ENCODE measurements around the gene MINDY4B.

The MINDY4B gene

DNA sequence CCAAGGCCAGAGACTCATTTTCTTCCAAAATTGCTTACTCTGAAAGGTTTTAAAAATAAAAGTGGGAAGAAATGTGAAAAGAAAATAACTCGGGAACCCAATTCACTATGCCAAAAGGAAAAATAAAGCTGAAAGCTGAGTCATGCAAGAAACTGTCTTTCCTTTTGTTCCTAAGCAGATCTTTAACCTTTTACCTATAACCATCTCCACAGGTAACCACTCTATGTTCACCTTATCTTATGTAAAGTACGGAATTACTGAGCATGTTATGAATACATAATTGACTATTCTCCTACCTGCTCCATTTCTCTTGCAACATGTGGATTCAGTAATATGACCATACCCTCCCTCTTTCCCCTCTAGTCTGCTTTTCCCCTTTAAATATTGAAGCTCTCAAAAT is 62.0 kb downstream of the MINDY4B start:
- no peak for DNase-seq

DNA sequence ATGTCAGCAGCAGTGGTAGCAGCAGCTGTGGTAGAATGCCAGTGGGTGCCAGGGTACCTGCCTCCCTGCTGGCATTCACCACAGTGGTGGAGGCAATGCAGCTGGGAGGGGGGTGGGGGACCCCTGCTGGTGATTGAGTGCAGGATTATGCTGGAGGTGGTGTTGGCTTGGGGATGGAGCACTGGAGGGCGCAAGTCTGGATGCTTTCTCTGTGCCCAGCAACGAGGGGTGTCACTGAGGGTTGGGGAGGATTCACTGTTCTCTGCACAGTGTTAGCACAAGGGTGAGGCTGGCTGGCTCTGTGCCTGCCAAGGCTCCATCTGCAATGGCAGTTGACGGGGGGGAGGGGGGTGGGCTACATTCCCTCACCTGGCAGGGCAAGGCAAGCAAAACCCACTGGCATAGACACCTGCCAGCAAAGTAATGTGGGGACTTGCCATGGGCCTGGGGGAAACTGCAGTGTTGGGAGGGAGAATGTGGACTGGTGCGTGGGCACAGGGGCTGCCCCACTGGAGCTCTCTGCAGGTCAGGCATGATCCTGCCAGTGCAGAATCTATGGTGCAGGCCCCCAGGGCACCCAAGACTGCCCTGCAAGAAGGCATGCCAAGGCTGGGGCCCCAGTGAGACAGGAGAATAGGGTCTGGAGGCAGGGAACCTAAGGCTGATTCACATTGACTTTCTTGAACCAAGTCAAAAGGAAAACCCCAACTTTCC is 64.3 kb downstream of the MINDY4B start:
- DNase-seq = no peak

DNA sequence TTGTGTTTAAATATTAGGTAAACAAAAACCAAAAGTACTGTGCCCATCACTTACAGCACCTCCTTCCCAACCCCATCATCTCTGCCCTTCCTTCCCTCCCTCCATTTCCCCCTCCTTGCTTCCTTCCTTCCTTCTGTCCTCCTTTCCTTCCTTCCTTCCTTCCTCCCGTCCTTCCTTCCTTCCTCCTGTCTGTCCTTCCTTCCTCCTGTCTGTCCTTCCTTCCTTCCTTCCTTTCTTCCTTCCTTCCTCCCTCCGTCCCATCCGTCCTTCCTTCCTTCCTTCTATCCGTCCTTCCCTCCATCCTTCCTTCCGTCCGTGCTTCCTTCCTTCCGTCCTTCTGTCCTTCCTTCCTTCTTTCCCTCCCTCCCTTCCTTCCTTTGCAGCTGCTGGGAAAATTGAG is 74.5 kb downstream of the MINDY4B start:
- no peak for DNase-seq

DNA sequence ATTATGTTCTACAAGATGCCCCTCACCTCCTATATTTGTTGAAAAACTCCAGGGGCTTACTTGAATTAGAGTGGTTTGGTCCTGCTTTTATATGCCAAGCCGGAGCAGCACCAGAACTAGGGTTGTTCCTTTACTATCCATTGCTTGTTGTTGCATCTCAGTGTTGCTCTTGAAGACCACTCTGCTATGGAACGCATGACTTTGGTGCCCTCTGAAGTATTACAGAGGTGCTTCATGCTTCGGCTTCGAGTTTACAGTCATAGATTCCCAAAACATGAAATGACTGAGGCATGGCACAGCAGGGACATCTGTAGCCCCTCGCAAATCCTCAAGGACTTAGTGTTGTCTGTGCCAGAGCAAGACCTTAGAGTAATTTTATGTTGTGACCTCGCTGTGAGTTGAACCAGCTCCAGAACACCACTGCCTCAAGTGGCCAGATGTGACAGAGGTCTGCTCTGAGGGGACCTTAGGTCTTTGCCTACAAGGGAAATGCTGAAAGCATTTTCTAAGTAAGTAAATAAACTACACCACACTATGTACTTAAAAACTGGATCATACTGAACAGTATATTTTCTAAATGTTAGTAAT is 75.1 kb downstream of the MINDY4B start:
- no peak for DNase-seq

DNA sequence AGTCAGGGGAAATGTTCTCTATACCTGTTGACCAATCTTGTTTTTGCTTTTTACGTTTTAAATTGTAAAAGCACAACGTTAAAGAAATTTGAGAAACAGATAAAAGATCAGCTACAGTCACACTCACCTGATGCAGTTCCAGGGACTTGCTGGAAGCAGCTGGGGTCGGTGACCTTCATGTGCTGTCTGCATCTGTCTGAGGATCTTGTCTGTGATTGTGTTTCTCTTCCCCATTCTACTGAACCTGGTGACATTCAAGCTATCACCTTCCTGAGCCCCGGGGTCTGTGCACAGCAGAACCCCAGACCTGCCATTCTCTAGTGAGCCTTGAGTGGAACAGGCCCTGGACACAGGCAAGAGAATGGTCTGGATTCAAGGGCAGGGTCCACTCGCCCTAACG is 75.8 kb downstream of the MINDY4B start:
- no peak for DNase-seq

DNA sequence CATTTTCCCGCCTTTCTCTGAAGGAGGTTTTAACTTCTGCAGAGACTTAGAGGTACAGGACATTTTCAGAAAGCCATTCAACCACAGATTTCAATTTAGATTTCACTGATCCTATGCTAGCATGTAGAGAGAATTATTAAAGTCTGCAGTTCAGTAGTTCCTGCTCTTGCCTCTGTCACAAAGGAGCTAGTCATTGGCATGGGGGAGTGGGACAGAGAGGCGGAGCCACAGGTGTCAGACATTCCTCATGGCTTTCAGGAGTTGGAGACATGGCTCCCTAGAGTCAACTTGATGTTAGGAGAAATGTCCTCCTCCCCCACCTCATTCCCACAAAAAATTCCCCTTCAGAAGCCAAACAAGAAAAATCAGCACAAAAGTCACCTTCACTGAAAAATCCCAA is 76.2 kb downstream of the MINDY4B start:
- no peak for DNase-seq

DNA sequence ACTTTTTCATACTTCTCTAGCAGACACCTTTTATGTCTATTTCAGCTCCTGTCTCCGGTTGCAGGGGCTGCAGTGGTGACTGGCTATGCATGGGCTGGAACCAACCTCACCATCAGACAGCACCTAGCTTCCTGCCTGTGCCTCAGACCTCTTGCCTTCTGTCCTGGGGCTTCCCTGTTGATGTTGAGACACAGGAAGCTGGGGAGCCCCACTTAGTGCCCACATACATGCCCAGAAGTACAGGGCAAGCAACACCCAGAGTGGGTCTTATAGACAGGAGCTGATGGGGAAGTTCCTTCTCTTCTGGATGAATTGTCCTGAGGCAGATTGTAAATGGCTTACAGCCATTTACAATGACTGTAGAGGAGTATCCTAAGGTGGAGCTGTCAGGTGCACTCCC is 77.0 kb downstream of the MINDY4B start:
- DNase-seq = no peak

DNA sequence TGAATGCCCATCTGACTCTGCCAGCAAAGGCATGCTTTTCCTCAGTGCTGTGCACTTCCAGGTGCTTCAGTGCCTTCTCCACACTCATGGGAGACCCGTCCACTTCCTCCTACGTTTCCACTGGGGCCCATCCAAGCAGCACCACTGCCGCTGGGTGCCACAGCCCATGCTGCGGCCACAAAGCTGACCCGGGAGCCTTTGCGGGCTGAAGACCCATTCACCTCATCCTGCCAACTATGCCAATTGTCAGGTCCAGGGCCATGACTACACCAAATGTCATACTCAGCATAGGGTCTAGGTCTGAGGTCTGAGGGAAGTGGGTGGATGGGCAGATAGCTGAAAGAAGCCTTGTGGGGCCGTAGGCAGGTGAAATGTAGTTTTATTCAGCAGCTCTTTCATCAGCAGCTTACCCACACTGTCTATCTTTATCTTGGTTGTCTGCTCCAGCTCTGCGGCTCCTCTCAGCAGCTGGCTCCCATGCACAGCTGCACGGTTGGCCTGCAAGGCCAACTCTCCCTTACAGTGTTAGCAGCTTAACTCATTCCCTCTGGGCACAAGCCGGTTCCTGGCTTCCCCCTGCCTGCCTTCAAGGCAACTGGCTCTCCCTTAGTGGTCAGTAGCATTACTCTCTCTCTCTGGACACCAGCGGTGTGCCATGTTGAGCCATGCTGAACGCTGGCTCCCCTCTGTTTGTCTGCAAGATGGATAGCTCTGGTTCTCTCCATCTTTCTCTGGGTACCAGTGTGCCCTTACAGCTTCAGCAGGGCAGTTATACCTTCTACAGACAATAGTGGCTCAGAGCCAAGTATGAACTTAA is 78.6 kb downstream of the MINDY4B start:
- DNase-seq = no peak

DNA sequence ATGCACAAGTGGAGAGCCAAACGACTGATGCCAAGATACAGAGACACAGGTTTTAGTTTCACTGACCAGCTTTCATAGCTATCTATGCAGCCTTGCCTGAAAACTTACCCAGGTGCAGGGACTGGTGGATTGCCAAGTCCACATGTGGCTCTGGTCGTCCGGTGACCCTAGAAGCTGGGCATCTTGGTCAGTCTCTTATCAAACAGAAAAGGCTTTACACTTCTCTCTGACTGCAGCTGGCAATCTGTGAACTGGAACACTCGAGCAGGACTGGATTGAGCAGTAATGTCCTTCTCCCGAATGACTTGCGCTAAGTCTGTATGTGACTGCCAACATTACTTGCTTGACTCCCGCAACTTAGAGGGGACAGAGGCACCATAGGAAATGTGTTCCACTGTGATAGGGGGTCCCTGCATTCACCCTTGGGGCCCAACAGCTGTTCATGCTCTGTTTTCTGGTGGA is 79.3 kb downstream of the MINDY4B start:
- DNase-seq = no peak

DNA sequence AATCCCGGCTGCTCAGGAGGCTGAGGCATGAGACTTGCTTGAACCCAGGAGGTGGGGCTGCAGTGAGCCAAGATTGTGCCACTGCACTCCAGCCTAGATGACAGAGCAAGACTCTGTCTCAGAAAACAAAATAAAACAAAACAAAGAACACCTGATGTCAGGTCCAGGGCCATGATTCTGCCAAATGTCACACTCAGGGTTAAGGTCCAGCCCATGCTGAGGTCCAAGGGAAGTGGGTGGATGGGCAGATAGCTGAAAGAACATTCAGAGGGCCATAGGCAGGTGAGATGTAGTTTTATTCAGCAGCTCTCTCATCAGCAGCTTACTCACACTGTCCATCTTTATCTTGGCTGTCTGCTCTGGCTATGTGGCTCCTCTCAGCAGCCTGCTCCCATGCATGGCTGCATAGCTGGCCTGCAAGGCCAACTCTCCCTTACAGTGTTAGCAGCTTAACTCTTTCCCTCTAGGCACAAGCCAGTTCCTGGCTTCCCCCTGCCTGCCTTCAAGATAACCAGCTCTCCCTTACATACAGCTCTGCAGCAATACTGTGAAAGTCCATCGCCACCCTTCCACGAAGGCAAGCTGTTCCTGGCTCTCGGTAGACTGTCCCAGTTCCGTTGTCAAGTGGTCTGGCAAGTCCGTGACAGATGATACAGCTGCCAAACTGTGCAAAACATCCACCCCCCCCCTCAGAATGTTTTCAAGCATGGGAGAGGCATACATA is 79.9 kb downstream of the MINDY4B start:
- DNase-seq = no peak

DNA sequence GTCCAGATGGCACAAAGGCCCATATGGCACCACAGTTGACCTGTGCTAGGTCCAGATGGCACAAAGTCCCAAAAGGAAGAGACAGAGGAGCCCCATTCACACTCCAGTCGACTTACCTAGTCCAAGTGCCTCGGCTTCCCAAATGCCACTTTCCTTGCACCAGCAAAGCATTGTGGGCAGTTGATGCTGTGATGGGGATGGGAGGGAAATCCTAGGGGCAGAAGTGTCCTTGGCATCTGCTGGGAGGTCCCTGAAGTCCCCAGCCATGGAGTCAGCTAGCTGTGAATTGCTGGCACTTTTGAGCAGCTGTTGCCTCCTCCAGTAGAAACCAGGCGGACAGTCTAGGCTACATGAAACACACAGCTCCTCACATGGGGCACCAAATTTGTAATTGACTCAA is 82.0 kb downstream of the MINDY4B start:
- DNase-seq = no peak

DNA sequence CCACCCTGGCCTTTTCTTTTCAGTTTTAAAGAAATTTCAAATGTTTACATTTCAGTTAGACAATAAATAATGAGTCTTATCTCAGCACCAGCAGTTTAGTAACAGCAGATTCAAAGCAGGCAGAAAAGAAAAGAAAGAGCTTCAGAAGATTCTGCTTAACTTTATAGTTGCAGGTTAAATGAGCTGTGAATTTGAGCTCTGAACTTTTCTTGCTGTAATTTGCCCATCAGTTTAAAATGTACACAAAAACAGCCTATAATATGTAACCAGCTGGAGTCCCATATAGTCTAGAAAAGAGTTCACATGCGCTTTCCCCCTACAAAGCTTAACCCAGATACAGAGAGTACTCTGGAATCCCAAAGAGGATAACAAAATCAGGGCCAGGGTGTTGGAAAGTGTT is 82.6 kb downstream of the MINDY4B start:
- DNase-seq = no peak
